HG02610 (cell line): ENCODE measurements around the gene CNOT11.
"Not testable (repeated sequence)": the region's sequence is repeated elsewhere in the genome, so short reads cannot be mapped to it uniquely, and the experiment has no call there.

Source experiments
- ATAC-seq: cut with Tn5 transposase; IDR thresholded peaks from one replicate; pipeline ENCODE4 v1.9.1; 2021; ENCODE audit warnings: mild to moderate bottlenecking, moderate library complexity; ENCODE audit not compliant: unreplicated experiment

CNOT11 gene

GRCh38 chr2:101244899-101245298, 7.8 kb upstream of the CNOT11 start:
- not testable (repeated sequence) for ATAC-seq

GRCh38 chr2:101245468-101245867, 7.2 kb upstream of the CNOT11 start:
- not testable (repeated sequence) for ATAC-seq

GRCh38 chr2:101248756-101249155, 3.9 kb upstream of the CNOT11 start:
- ATAC-seq: not testable (repeated sequence)

DNA sequence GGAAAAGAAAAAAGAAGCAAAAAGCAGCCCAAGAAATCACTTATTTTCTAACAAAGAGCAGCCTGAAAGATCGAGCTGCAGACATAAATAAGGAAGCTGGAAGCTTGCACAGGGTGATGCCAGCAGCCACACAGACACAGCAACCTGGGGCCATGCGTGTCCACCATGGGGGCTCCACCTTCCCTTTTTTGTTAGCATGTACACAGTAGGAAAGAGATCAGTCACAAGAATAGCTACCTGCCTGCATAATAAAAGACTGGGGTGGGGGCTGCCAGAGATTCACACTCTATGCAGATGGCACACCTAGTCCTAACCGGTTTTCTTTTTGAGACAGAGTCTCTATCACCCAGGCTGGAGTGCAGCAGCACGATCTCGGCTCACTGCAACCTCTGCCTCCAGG, 2.9 kb upstream of the CNOT11 start:
- ATAC-seq: no peak

DNA sequence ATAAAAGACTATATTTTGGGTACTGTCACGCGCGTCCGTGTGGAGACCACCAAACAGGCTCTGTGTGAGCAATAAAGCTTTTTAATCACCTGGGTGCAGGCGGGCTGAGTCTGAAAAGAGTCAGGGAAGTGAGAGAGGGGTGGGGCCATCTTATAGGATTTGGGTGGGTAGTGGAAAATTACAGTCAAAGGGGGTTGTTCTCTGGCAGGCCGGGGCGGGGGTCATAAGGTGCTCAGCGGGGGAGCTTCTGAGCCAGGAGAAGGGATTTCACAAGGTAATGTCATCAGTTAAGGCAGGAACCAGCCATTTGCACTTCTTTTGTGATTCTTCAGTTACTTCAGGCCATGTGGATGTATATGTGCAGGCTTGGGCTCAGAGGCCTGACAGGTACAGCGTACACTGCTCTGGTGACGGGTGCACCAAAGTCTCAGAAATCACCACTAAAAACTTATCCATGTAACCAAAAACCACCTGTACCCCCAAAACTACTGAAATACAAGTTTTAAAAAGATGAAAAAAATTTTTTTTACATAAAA, 1.4 kb upstream of the CNOT11 start:
- not testable (repeated sequence) for ATAC-seq

GRCh38 chr2:101251844-101252407, 760 bp upstream of the CNOT11 start:
- ATAC-seq: peak; percentile 38

- peak; percentile 61 for ATAC-seq
These were observed 472 bp downstream of the CNOT11 start for GRCh38 chr2:101253013-101253702.

DNA sequence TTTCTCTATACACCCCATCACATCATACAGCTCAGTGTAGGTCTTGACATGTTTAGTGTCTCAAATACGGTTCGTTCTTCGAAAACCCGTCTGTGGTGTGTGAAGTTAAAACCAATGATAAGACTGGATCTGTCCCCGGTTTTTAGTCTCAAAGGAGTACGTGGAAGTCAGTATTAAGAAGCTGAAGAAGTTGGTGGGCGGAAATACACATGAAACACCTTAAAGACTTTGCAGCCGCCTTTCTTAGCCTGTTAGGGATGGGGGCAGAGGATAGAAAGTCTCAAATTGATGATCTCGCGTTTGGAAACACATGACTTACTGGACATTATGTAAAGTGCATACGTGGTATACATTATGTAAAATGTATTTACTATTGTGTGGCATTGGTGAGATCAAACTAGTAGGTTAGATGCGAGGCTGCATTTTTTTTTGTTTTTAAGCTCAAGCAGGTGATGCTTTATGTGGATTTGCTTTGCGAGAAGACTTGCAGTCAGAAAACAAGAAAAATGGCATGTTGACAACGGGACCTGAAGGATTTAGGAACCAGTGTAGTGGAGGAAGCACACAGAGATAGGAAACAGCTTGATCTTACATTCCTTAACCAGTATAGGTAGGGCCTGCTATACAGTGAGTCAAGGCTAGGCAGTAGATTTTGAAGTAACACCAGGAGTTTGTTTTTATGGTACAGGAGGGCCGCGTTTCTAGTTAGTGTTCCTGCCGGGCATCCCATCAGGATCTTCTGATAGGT, 1.2 kb downstream of the CNOT11 start:
- no peak for ATAC-seq

GRCh38 chr2:101255501-101255900, 2.8 kb downstream of the CNOT11 start:
- no peak for ATAC-seq

DNA sequence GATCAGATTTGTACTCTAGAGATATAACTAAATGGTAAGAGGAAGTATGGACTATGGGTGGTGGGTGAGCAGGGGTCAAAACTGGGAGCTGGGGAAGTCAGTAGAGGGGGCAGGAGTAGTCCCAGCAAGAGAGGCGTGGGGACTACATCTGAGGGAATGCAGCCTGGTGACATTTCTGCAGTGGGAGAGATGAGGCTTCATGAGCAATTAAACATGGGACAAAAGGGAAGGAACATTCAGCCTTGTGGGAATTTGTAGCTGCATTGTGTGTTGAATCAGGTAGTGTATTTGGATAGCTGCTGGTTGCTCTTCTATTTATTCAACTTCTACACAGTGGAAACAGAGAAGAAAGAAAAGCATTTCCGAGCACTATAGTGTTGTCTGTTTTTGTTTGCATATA, 3.6 kb downstream of the CNOT11 start:
- no peak for ATAC-seq

- no peak for ATAC-seq
These were observed 6.1 kb downstream of the CNOT11 start for GRCh38 chr2:101258804-101259203.

DNA sequence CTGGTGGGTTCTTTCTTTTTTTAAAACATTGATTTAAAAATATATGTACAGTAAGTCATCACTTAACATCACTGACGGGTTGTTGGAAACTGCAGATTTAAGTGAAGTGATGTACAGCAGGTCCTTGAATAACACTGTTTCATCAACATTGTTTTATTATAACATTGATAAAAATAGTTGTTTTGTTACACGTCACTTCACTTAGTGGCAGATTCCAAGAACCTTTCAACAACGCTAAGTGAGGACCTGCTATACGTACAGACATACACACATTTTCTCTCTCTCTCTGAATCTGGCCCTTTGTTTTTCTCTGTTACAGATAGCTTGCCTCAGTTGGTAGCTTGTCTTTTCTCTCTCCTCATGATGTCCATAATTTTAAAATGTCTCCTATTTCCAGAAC, 9.5 kb downstream of the CNOT11 start:
- ATAC-seq: no peak

DNA sequence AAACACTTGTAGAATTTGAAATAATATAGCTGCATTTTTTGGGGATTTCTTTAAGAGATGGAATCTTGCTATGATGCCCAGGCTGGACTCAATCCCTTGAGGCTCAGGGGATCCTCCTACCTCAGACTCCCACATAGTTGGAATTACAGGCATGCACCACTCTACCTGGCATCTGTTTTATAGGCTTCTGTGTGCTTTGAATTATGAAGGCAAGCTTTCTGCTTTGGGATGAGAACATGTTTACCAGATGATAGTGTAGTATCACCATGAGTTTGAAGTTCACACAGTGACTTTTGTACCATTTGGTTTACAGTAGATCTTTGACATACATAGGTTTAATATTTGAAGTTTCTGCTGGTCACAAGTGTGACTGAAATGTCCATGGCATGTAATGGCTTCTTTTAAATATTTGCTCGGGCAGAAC, 10.7 kb downstream of the CNOT11 start:
- ATAC-seq: no peak

GRCh38 chr2:101264360-101264939, 11.8 kb downstream of the CNOT11 start:
- no peak for ATAC-seq

GRCh38 chr2:101265893-101266499, 13.3 kb downstream of the CNOT11 start:
- no peak for ATAC-seq

DNA sequence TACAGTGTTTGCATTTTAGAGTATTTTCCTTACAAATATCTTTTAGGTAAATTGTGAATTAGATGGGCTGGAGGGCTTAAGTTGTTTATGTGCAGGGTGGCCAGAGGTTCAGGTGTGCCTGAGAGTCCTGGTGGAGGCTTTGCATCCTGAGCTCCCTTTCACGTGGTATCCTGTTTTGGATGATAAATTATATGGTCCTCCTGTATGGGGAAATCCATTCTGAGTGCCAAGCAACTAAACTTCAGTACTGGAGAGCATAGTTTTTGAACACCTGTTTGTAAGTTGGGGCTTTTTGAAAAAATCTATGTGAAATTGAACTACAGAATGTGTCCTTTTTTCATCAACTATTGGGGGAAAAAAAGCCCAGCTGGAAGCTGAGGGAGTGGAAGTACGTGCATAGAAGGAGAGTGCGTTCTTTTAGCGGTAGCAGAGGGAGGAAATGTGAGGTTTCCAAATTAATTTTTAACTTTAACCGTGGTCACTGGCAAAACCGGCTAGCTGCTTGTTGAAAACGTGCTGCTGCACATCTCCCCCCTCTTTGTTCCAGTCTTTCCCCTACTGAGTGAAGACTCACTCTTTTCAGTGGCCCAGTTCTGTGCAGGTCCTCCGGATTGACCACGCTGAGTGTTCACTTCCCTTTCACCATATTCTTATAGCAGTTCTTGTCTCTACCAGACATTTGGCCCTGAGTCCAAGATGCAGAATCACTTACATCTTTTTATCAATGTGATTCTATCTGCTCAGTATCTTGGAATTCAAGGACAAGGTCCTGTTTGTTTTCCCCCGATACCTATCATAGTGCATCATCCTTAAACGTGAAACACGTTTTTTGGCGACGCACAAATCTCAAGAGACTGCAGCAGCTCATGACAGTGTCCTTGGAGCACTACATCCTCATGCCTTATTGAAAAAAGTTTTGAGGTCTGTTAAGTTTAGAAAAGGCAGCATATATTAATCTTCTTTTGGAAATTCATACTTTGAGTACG, 15.3 kb downstream of the CNOT11 start:
- peak; percentile 43 for ATAC-seq

DNA sequence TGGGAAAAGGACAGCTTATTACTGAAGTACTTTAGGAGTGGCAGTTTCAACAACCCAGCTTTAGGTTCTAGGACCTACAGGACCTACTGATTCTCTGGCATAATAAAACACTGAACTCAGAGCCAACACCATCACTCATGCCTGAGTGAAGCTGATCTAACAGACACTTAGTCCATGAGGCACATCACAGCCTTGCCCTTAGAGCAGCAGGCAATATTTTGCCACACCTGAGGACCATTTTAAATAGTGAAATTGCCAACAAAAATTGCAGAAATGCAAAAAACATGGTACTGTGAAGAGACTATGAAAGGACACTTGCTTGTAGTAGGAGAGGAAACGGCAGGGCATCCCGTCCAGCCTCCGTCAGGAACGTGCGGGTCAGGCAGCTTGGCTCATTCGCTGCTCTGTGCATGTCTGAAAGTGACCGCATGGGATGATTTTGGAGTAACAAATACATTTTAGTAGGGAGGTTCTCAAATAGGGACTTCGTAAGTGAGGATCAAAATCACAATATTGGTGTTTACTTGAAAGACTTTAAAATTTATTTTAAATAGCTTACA, 18.1 kb downstream of the CNOT11 start:
- ATAC-seq: no peak

DNA sequence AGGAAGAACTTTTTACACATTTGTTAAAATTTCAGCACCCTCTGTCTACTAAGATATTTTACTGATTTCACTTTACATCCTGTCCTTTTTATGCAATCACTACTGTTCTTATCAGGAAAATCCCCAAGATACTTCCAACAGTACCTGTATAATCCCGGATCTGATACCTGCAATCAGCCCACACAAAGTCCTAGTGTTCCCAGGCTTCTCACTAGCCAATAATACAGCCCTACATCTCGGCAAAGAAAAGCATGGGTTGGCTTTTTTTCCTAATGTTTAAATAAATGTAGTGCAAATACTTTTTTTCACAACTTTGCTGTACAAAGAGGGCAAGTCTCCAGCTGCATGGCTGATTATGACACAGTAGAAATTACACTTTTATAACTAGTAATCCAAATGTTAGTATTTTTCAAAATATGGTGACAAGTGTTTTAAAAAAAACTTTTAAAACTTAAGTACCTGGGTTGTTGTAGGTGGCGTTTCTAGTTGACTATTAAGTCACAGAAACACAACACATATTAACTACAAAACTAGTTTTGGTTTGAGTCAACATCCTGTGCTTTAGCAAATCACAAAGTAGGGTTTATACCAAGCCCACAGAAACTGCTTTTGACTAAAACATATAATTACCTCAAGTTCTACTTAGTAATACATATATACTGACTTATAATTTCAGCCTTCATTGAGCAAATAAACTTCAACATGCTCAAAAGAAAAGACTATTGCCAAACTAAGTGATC, 19.5 kb downstream of the CNOT11 start:
- peak; percentile 86 for ATAC-seq

- ATAC-seq: no peak
These were observed 20.4 kb downstream of the CNOT11 start for GRCh38 chr2:101273056-101273455.
